HG02884 (cell line): ENCODE results near the gene PKDCC.

Experiments
- ATAC-seq: cut with Tn5 transposase; IDR thresholded peaks from one replicate; pipeline ENCODE4 v1.9.1; 2021; ENCODE audit warnings: mild to moderate bottlenecking, moderate library complexity; ENCODE audit not compliant: unreplicated experiment

PKDCC gene

GRCh38 chr2:42102024-42102590 lies 54.3 kb downstream of the PKDCC start:
- peak; percentile 56 for ATAC-seq

- ATAC-seq, result no peak
These were observed 55.0 kb downstream of the PKDCC start for GRCh38 chr2:42102591-42103450.

- no peak for ATAC-seq
These were observed 56.0 kb downstream of the PKDCC start for GRCh38 chr2:42103829-42104228.

GRCh38 chr2:42104621-42105020 lies 56.8 kb downstream of the PKDCC start:
- ATAC-seq, result no peak

- peak; percentile 45 for ATAC-seq
These were observed 57.8 kb downstream of the PKDCC start for GRCh38 chr2:42105330-42106256.

GRCh38 chr2:42106257-42106816 lies 58.5 kb downstream of the PKDCC start:
- ATAC-seq, result no peak

GRCh38 chr2:42107249-42108042 lies 59.6 kb downstream of the PKDCC start:
- ATAC-seq, result no peak
